COLO829 (cell line): ENCODE data around the gene SLC26A11.
"Not testable (repeated sequence)": the region's sequence is repeated elsewhere in the genome, so short reads cannot be mapped to it uniquely, and the experiment has no call there.

Experiments
- DNase-seq: peaks from one replicate; pipeline ENCODE4 v3.0.0; 2012; ENCODE audit warnings: low spot score

Gene SLC26A11

DNA sequence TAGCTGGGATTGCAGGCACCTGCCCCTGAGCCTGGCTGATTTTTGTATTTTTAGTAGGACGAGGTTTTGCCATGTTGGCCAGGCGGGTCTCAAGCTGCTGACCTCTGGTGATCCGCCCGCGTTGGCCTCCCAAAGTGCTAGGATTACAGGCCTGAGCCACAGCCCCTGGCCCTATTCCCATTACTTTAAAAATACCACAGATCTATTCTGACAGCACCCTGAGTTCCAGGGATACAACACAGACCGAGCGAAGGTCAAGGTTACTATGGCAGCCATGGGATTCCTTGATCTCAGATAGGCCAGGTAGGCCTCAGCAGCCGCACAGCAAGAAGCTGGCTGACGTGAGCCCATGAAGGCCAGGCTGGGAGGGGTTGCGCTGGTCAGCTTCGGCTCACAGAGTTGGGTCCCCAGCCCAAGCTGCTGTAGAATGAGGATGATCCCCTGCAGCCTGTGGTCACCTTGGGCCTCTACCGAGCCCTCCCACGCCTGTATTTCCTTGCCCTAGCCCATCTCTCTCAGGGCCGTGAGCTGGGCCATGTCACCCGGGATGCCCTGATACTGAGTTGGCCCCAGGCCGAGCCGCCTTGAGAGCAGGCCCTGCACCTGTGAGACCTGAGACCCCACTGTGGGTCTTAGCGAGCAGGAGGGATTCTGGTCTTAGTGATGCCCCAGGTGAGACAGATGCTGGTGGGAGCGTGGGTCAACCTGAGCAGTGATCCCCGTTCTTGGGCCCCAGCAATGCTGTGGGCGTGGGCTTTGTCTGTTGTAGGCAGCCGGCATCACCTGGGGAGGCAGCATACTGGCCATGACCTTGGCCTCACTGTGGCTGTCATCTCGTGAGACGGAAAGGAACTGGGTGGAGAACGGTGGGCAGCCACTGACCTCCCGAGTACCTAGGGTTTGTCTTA lies 23.6 kb downstream of the SLC26A11 start:
- DNase-seq: no peak

DNA sequence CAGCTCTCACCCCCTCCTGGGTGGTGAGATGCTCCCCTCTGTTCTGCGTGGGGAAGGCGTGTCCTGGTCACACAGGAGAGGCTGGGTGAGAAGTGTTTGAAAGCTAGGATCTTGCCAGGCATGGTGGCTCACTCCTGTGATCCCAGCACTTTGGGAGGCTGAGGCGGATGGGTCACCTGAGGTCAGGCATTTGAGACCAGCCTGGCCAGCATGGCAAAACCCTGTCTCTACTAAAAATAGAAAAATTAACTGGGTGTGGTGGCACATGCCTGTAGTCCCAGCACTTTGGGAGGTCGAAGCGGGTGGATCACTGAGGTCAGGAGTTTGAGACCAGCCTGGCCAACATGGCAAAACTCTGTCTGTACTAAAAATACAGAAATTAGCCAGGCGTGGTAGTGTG lies 24.2 kb downstream of the SLC26A11 start:
- DNase-seq: not testable (repeated sequence)

DNA sequence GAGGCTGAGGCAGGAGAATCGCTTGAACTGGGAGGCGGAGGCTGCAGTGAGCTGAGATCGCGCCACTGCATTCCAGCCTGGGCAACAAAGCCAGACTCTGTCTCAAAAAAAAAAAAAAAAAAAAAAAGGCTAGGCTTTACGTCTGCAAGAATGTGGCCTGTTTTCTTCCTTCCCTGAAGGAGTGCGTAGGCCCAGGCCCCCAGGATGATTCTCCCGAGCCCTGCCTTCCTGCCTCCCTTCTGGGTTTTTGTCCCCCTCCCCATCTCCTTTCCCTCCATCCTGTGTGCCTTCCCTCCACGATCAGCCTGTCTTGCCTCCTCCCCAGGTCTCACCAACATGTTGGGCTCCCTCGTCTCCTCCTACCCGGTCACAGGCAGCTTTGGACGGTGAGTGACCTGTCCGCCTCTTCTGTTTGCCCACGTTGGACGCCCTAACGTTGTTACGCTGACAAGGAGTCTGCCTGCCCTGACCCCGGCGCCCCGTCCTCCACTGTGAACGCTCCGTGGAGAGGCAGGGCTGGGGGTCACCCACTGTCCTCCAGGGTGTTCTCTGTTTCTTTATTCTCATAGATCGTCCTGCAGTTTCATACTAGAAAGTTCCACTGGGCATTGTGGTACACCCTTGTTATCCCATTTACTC lies 24.8 kb downstream of the SLC26A11 start:
- no peak for DNase-seq

DNA sequence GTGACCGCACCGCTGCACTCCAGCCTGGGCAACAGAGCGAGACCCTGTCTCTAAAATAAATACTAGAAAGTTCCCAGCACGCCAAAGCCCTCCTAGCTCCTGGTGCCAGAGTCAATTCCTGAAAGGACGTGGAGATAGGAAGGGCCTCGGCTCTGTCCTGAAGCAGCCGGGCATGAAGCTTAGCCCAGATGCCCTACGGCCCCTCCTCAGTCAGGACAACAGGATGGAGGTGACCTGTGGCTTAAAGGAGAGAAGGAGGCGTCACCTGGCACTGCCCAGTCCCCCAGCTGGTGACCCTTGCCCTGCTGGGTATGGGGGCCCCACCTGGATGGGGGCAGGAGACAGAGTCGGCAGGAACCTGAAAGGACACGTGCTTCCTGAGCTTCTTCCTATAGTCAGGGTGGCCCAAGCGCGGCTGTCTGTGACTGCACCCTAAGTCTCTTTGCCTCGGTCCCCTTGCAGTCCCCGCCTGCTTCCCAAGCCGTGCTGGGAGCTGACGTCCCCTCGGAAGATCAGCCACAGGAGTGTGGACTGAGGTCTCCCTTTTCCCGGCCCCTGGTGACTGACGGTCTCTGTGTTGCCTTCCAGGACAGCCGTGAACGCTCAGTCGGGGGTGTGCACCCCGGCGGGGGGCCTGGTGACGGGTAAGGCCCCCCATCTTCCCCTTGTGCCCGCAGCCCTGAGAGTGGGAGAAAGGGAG lies 25.5 kb downstream of the SLC26A11 start:
- DNase-seq: no peak

DNA sequence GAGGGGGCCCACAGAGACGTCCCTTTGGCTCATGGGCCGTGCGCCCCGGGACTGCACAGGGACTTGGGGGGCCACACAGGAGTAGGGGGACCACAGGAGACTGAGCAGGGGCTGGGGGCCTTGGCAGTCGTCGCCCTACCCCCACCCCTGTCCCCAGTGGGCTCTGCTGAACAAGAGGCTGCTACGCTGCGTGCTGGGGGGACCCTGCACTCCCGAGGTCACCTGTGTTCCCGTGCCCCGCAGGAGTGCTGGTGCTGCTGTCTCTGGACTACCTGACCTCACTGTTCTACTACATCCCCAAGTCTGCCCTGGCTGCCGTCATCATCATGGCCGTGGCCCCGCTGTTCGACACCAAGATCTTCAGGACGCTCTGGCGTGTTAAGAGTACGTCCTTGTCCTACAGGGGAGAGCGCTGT lies 26.0 kb downstream of the SLC26A11 start:
- DNase-seq: no peak

DNA sequence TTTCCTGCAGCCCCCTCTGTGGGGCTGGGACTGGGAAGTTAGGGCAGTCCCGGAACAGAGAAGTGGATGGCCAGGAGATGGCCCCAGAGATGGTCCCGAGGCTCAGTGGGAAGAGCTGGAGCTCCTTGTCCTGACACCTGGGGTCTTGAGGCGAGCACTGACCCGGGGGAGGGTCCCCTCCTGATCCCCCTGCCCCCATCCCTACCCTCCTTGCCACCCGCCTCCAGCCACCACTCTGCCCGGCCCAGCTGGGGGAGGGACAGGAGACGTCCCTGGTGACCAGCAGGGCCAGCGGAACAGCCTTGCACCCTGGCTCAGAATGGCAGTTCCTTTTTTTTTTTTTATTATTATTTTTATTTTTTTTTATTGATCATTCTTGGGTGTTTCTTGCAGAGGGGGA lies 26.5 kb downstream of the SLC26A11 start:
- no peak for DNase-seq

DNA sequence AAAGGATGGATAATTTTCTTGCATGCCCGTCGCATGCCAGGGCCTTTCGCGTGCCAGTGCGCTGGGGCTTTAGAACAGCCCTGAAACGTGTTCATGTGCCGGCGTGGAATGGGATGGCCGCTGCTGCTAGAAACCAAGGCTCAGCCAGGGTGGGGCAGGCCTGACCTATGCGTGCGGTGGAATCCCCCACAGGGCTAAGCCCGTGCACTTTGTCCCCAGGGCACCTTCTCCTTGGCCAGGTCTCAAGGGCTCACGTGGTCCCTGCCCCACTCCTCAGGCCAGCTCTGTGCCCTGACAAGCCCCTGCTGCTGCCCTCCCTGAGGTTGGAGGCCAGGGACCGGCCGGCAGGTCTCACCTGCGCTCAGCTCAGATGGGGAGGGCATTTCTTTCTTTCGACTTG lies 27.3 kb downstream of the SLC26A11 start:
- no peak for DNase-seq

DNA sequence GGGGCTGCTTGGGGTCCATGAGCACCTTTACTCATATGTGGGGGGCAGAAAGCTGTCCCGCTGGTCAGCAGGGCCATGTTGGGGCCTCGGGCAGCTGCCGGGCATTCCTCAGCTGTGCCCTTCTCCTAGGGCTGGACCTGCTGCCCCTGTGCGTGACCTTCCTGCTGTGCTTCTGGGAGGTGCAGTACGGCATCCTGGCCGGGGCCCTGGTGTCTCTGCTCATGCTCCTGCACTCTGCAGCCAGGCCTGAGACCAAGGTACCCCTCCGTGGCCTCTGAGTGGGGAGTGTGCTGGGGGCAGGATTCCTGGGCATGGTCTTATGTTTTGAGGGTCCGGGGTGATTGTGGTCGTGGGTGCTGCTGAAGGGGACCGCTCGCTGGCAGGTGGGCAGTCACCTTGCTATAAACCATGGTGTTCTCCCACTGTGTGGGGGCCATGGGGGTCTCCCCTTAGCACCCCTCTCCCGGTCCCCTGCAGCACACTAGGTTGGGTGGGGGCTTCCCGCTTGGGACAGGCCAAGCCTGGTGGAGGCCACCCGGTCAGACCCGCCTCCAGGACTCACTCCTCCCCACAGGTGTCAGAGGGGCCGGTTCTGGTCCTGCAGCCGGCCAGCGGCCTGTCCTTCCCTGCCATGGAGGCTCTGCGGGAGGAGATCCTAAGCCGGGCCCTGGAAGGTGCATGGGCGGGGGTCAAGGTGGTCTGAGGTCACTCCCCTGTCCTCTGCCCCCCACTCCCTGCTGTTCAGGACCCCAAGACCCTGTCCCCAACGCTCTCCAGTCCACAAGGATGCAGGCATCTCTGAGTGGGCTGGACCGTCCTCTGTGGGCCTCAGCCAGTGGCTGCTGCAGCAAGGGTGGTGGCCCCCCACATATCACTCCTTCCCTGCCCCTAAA lies 28.0 kb downstream of the SLC26A11 start:
- DNase-seq: no peak

DNA sequence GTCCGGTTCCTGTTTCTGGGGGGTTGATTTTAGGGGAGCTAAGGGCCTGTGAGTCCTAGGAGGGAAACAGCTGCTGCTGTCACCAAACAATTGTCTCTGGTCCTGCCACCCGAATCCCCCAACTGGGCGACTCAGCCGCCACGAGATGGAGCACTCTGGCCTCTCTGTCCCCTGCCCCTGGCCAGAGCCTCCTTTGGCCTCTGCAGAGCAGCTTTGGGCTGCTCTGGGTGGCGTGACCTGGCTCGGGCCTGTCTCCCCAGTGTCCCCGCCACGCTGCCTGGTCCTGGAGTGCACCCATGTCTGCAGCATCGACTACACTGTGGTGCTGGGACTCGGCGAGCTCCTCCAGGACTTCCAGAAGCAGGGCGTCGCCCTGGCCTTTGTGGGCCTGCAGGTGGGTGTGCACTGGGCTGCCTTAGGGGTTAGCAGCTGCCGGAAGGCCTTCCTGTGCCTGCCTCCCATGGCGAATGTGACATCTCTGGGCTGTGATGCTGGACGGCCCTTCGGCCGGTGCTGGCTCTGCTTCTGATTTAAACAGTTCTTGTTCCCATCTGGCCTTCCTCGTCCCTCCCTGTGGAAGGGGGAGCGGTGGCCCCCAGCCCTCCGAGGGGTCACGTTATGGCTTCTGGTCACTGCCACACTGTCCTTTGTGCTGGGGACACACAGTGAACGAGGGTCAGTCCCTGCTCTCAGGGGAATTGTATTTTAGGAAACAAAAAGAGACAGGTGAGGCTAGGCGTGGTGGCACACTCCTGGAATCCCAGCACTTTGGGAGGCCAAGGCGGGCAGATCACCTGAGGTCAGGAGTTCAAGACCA lies 28.9 kb downstream of the SLC26A11 start:
- no peak for DNase-seq

DNA sequence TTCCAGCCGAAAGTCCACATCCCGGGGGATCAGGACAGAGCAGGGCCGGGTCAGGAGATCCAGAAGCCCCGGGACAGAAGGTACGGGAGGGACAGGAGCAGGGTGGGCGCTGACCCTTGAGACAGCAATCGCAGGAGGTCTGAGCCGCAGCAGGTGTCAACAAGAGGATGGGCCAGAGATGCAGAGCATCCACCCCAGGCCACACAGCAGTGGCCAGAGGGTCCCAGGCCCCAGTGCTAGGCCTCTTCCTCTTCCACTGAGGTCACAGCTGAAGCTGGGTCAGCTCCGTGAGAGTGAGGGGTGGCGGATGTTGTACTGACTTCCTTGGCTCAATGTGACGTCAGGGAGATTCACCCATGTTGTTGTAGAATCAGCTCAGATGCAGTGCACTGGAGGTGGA lies 31.7 kb downstream of the SLC26A11 start:
- no peak for DNase-seq

DNA sequence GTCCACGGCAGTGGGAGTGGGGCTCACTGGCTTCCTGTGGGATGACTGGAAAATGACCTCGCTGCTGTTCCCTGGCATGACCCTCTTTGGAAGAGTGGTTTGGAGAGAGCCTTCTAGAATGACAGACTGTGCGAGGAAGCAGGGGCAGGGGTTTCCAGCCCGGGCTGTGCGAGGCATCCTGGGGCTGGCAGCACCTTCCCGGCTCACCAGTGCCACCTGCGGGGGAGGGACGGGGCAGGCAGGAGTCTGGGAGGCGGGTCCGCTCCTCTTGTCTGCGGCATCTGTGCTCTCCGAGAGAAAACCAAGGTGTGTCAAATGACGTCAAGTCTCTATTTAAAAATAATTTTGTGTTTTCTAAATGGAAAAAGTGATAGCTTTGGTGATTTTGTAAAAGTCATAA lies 32.6 kb downstream of the SLC26A11 start:
- DNase-seq: no peak

DNA sequence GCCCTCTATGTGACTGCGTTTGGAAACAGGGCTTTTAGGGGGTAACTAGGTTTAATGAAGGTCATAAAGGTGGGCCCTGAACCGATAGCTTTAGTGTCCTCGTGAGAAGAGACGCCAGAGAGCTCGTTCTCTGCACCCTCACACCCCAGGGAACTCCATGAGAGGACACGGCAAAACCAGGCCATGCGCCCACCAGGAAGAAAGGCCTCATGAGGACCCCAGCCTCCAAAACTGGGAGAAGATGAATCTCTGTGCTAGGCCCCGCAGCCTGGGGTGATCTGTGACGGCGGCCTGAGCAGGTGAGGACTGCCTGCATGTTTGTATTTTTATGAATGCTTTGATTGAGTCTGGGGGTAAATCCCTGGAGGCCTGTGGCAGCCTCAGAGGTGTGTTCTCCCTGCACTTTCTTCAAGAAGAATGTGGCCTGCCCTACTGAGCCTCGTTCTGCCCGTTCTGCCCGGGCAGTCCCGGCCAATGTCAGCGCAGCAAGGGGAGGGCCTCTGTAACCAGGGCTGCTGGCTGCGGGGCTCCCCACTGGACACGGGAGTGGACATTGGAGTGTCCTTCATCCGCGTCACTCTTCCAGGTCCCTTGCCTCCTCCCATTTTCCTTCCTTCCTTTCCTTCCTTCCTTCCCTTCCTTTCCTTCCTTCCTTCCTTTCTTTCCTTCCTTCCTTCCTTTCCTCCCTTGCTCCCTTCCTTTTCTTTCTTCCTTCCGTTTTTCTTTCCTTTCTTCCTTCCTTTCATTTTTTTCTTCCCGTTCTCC lies 33.6 kb downstream of the SLC26A11 start:
- no peak for DNase-seq

DNA sequence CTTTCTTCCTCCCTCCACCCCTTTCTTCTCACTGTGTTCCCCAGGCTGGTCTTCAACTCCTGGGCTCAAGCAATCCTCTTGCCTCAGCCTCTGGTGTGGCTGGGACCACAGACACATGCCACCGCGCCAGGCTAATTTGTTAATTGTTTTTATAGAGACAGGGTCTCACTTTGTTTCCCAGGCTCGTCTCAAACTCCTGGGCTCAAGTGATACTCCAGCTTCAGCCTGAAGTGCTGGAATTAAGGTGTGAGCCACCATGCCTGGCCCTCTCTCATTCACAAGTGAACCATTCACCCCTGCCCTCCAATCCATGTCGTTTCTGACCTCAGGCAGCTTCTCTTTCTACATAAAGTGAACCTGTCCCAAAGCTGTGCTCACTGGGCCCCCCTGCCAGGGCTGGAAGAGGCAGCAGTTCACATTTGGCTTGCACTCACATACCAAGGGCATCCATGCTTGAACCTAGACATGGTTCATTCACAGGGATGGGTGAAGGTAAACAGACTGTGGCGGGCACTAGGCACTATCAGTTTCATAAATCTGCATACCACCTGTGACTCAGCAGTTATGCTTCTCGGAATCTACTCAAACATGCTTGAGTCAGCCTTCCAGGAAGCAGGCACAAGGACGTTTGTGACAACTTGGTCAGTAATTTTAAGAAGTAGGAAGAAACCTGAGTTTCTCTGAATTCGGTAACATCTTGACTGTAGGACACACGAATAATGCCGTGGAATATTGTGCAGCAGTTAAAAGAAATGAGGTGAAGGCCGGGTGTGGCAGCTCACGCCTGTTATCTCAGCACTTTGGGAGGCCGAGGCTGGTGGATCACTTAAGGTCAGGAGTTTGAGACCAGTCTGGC lies 34.4 kb downstream of the SLC26A11 start:
- DNase-seq: no peak

DNA sequence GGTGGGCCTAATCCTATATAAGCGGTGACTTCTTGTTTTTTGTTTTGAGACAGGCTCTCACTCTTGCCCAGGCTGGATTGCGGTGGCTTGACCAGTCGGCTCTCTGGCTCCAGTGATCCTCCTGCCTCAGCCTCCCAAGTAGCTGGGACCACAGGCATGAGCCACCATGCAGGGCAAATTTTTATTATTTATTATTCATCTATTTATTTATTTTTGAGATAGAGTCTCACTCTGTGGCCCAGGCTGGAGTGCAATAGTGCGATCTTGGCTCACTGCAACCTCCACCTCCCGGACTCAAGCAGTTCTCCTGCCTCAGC lies 35.8 kb downstream of the SLC26A11 start:
- no peak for DNase-seq

DNA sequence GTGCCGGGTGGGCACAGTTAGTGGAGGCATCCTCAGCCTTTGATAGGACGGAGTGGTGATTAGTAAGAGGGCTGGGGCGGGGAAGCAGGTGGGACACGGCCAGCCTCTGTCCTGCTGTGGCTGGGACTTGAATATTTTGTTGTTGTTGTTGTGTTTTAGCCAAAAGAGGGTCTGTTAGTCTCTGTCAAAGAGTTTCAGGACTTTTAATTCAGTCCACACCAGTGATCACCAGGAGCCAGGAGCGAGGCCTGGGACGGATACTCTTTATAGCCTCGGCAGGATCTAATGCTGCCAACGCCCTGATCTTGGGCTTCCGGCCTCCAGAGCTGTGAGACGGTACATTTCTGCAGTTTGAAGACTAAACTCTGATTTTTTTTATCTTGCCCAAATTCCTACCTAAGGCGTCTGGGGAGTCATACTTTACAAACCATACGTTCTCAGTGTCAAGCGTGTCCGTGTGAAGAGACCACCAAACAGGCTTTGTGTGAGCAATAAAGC lies 37.5 kb downstream of the SLC26A11 start:
- no peak for DNase-seq

DNA sequence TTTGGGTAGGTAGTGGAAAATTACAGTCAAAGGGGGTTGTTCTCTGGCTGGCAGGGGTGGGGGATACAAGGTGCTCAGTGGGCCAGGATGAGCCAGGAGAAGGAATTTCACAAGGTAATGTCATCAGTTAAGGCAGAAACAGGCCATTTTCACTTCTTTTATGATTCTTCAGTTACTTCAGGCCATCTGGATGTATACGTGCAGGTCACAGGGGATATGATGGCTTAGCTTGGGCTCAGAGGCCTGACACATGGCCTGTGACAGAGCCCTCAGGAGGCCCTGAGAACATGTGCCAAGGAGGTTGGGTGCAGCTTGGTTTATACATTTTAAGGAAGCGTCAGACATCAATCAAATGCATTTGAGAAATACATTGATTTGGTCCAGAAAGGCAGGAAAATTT lies 38.1 kb downstream of the SLC26A11 start:
- DNase-seq: not testable (repeated sequence)

DNA sequence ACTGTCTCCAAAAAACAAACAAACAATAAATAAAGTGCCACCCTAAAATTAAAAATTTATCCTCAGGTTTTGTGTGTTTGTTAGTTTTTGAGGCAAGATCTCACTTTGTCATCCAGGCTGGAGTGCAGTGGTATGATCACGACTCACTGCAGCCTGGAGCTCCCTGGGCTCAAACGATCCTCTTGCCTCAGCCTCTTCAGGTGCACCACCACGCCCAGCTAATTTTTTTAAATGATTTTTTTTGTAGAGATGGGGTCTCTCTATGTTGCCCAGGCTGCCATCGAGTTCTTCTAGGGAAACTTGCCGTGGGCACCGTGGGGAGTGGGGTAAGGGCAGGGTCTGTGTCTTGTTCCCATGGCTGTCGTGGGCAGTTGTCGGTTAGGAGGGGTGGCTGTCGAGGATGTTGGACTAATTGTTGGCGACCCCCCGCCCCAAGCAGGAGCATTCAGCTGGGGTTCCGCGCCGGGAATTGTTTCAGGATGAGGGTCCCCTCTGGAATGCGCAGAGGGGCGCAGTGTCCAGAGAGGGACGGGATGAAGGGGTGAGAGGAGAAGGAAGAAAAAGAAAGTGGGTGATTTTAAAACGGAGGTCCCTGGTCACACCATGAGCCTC lies 39.3 kb downstream of the SLC26A11 start:
- DNase-seq: no peak

DNA sequence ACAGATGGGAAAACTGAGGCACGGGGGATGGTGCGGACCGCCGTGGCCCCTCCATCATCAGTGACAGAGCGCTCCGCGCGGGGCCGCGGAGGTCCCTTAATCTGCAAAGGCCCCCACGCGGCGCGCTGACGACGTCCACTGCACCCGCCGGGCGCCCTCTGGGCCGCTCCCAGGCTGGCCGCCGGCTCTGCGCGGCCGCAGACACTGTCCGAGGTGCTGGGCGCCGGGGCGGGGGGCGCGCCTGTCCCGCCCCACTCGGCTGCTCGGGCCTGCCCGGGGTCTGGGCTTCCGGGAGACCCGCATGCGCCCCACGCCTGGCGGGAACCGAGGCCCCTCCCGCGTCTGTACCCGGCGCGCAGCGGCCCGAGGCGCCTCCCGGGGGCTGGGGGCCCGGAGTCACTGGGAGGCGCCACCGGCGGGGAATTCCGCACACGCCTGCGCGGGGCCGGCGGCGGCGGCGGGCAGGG lies 39.9 kb downstream of the SLC26A11 start:
- DNase-seq: peak; percentile 54

DNA sequence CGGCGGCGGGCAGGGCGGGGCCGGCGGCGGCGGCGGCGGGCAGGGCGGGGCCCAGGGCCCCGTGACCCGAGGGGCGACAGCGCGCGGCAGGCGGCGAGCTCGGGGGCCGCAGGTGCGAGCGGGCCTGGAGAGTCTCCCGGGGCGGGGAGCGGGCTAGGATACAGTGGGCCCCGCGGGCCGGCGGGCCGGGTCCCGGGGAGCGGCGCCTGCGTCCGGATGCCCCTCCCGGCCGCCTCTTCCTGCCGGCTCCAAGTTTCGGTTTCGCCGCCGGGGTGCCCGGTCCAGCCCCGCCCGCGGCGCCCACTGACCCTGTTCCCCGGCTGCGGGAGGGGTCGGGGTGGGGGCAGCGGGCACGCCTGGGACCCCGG lies 40.5 kb downstream of the SLC26A11 start, which contains the start of gene RNF213:
TSS of gene RNF213 (plus strand) at position 62 of the 368 bp plus-strand sequence. CDS start 2,830 bp downstream, outside the sequence.
- peak; percentile 49 for DNase-seq
